Measurements from ENCODE around the gene ZNF532. TPM values are rescaled to one million over a fixed set of nuclear protein-coding genes. Genes with fewer than 3 reads are reported as not detected.
"Not testable (repeated sequence)": the region's sequence is repeated elsewhere in the genome, so short reads cannot be mapped to it uniquely, and the experiment has no call there.

Gene ZNF532
- polyA plus RNA-seq, 3 donors, result 0.76 to 18.5 (median 1.7) TPM

- Mint-ChIP-seq H3K9me3 (peaks cover 0 to 3% (median 0%) of the 10 kb centered on the region in 7 donors), H3K27me3 (ENCODE audit: low read depth in 3 of 3) (peaks cover 1 to 5% (median 2%) of the 10 kb centered on the region in 3 donors), H3K36me3 (no peaks in the 10 kb centered on the region), H3K27ac (no peak overlapping the region), H3K4me1 (no peaks in the 10 kb centered on the region), H3K4me3 (no peak overlapping the region)
- intact Hi-C loops (cut with micrococcal nuclease), result no loop called here
- no peak for TF ChIP-seq CTCF (IDR thresholded peaks at IDR 0.05)
- Histone ChIP-seq H3K9ac (ENCODE audit: insufficient read depth, low read length, poor library complexity, severe bottlenecking) (no peak overlapping the region), H3K4me1 (ENCODE audit: control insufficient read depth in 1 of 2, insufficient read depth in 2 of 2, low read length in 2 of 2) (no peaks in the 10 kb centered on the region), H3K36me3 (replicated peaks in 1 of 2; ENCODE audit: control insufficient read depth in 1 of 2, insufficient read depth in 2 of 2, low read length in 2 of 2) (no peaks in the 10 kb centered on the region), H3K27ac (ENCODE audit: low read depth in 1 of 2, low read length in 2 of 2) (no peak overlapping the region), H2AFZ (ENCODE audit: insufficient read depth, low read depth, low read length, poor library complexity, severe bottlenecking) (no peak overlapping the region), H3K9me3 (replicated peaks in 1 of 2; ENCODE audit: control insufficient read depth in 1 of 2, insufficient read depth in 1 of 2, low read length in 2 of 2) (no peaks in the 10 kb centered on the region), H3K27me3 (ENCODE audit: control insufficient read depth in 2 of 2, insufficient read depth in 2 of 2, low read length in 2 of 2) (no peaks in the 10 kb centered on the region), H3K4me2 (replicated peaks; ENCODE audit: extremely low read depth, low read length, poor library complexity, severe bottlenecking) (no peak overlapping the region), H3K4me3 (replicated peaks in 1 of 3; ENCODE audit: low read depth in 2 of 3, low read length in 3 of 3) (no peak overlapping the region), H4K20me1 (ENCODE audit: insufficient read depth, low read length) (no peaks in the 10 kb centered on the region), H3K79me2 (ENCODE audit: insufficient read depth, low read length) (no peaks in the 10 kb centered on the region)
- no peak for DNase-seq
- WGBS (ENCODE audit: insufficient coverage), result no CpG with 5 or more reads among the region's 3 CpGs
Observed at GRCh38 chr18:59024829-59025228, 160.2 kb downstream of the ZNF532 start.

GRCh38 chr18:59025532-59025931 is 160.9 kb downstream of the ZNF532 start:
- H3K36me3 Mint-ChIP-seq; H3K4me1 Mint-ChIP-seq; H4K20me1 ChIP-seq (ENCODE audit: insufficient read depth, low read length); H3K9ac ChIP-seq (ENCODE audit: insufficient read depth, low read length, poor library complexity, severe bottlenecking); H3K4me1 ChIP-seq (ENCODE audit: control insufficient read depth in 1 of 2, insufficient read depth in 2 of 2, low read length in 2 of 2); H2AFZ ChIP-seq (ENCODE audit: insufficient read depth, low read depth, low read length, poor library complexity, severe bottlenecking); H3K9me3 Mint-ChIP-seq; H3K4me3 Mint-ChIP-seq; H3K27ac ChIP-seq (ENCODE audit: low read depth in 1 of 2, low read length in 2 of 2); H3K27me3 ChIP-seq (ENCODE audit: control insufficient read depth in 2 of 2, insufficient read depth in 2 of 2, low read length in 2 of 2); H3K4me3 ChIP-seq (replicated peaks in 1 of 3; ENCODE audit: low read depth in 2 of 3, low read length in 3 of 3); H3K27ac Mint-ChIP-seq; DNase-seq; H3K36me3 ChIP-seq (replicated peaks in 1 of 2; ENCODE audit: control insufficient read depth in 1 of 2, insufficient read depth in 2 of 2, low read length in 2 of 2); H3K9me3 ChIP-seq (replicated peaks in 1 of 2; ENCODE audit: control insufficient read depth in 1 of 2, insufficient read depth in 1 of 2, low read length in 2 of 2); H3K4me2 ChIP-seq (replicated peaks; ENCODE audit: extremely low read depth, low read length, poor library complexity, severe bottlenecking); intact Hi-C loops (cut with micrococcal nuclease); H3K27me3 Mint-ChIP-seq (ENCODE audit: low read depth in 3 of 3); H3K79me2 ChIP-seq (ENCODE audit: insufficient read depth, low read length): not testable (repeated sequence)
- 100% methylated on average over 1 of the region's 2 CpGs for WGBS (ENCODE audit: insufficient coverage)

Data from CD14-positive monocyte (primary cell).